ENCODE results near the gene SYCP2L. TPM values are rescaled to one million over a fixed set of nuclear protein-coding genes. Genes with fewer than 3 reads are reported as not detected.

SYCP2L gene
- polyA plus RNA-seq, 1 donor (not counting 4 experiments of a cell fraction or from before 2014, with no cell fraction given): 1.3 TPM

GRCh38 chr6:10995114-10995707, 108.4 kb downstream of the SYCP2L start:
- no peak overlapping the region for H2AFZ ChIP-seq (ENCODE audit: control insufficient read depth, low read length)
- FAIRE-seq: no peak
- no peaks in the 10 kb centered on the region for H3K9me3 ChIP-seq (ENCODE audit: control insufficient read depth, low read depth, low read length)
- no peak overlapping the region for H3K9ac ChIP-seq (ENCODE audit: control insufficient read depth, extremely low read depth, insufficient read depth, low read length)
- H3K4me1 ChIP-seq (ENCODE audit: control insufficient read depth, extremely low read depth, insufficient read depth, low read length): no peaks in the 10 kb centered on the region
- TF ChIP-seq EZH2 (IDR thresholded peaks at IDR 0.05; ENCODE audit: low read length): no peak
- no peak for TF ChIP-seq CTCF (optimal IDR thresholded peaks at IDR 0.05 in 1 of 3, IDR thresholded peaks at IDR 0.05 in 1 of 3, conservative IDR thresholded peaks at IDR 0.05 in 1 of 3; ENCODE audit: extremely low read depth in 1 of 3, insufficient read depth in 2 of 3, low read length in 3 of 3)
- no peaks in the 10 kb centered on the region for H3K36me3 ChIP-seq (ENCODE audit: control insufficient read depth in 2 of 2, extremely low read depth in 1 of 2, insufficient read depth in 2 of 2, low read length in 2 of 2)
- no peak for DNase-seq (ENCODE audit: low read depth, low spot score)
- H3K79me2 ChIP-seq (ENCODE audit: control insufficient read depth, insufficient read depth, low read length): no peaks in the 10 kb centered on the region
- H3K4me2 ChIP-seq (ENCODE audit: control insufficient read depth, extremely low read depth, insufficient read depth, low read depth, low read length): no peak overlapping the region
- H3K9me1 ChIP-seq (ENCODE audit: control insufficient read depth, extremely low read depth, insufficient read depth, low read length): no peaks in the 10 kb centered on the region
- H3K27ac ChIP-seq (ENCODE audit: control insufficient read depth, insufficient read depth, low read length): no peak overlapping the region
- H4K20me1 ChIP-seq (ENCODE audit: control insufficient read depth, extremely low read depth, insufficient read depth, low read length): no peaks in the 10 kb centered on the region
- H3K27me3 ChIP-seq (ENCODE audit: control insufficient read depth, extremely low read depth, insufficient read depth, low read length): no peaks in the 10 kb centered on the region
- H3K4me3 ChIP-seq (ENCODE audit: control insufficient read depth in 2 of 3, extremely low read depth in 1 of 3, insufficient read depth in 2 of 3, low read depth in 1 of 3, low read length in 3 of 3): no peak overlapping the region
- dilution Hi-C loops (cut with MboI; ENCODE audit: extremely low pct_ligation_motif_present, low sequenced_read_pairs): no loop called here

- DNase-seq (ENCODE audit: low read depth, low spot score): no peak
- no peaks in the 10 kb centered on the region for H3K79me2 ChIP-seq (ENCODE audit: control insufficient read depth, insufficient read depth, low read length)
- no peak overlapping the region for H3K9ac ChIP-seq (ENCODE audit: control insufficient read depth, extremely low read depth, insufficient read depth, low read length)
- no peak overlapping the region for H2AFZ ChIP-seq (ENCODE audit: control insufficient read depth, low read length)
- no peak overlapping the region for H3K27ac ChIP-seq (ENCODE audit: control insufficient read depth, insufficient read depth, low read length)
- no peak for FAIRE-seq
- H4K20me1 ChIP-seq (ENCODE audit: control insufficient read depth, extremely low read depth, insufficient read depth, low read length): no peaks in the 10 kb centered on the region
- H3K4me2 ChIP-seq (ENCODE audit: control insufficient read depth, extremely low read depth, insufficient read depth, low read depth, low read length): no peak overlapping the region
- dilution Hi-C loops (cut with MboI; ENCODE audit: extremely low pct_ligation_motif_present, low sequenced_read_pairs): no loop called here
- no peaks in the 10 kb centered on the region for H3K4me1 ChIP-seq (ENCODE audit: control insufficient read depth, extremely low read depth, insufficient read depth, low read length)
- no peaks in the 10 kb centered on the region for H3K27me3 ChIP-seq (ENCODE audit: control insufficient read depth, extremely low read depth, insufficient read depth, low read length)
- H3K4me3 ChIP-seq (ENCODE audit: control insufficient read depth in 2 of 3, extremely low read depth in 1 of 3, insufficient read depth in 2 of 3, low read depth in 1 of 3, low read length in 3 of 3): no peak overlapping the region
- H3K36me3 ChIP-seq (ENCODE audit: control insufficient read depth in 2 of 2, extremely low read depth in 1 of 2, insufficient read depth in 2 of 2, low read length in 2 of 2): no peaks in the 10 kb centered on the region
- no peaks in the 10 kb centered on the region for H3K9me1 ChIP-seq (ENCODE audit: control insufficient read depth, extremely low read depth, insufficient read depth, low read length)
- H3K9me3 ChIP-seq (ENCODE audit: control insufficient read depth, low read depth, low read length): no peaks in the 10 kb centered on the region
- TF ChIP-seq EZH2 (IDR thresholded peaks at IDR 0.05; ENCODE audit: low read length) (no peak), CTCF (optimal IDR thresholded peaks at IDR 0.05 in 1 of 3, IDR thresholded peaks at IDR 0.05 in 1 of 3, conservative IDR thresholded peaks at IDR 0.05 in 1 of 3; ENCODE audit: extremely low read depth in 1 of 3, insufficient read depth in 2 of 3, low read length in 3 of 3) (no peak)
These were observed 113.1 kb downstream of the SYCP2L start for GRCh38 chr6:10999994-11000393.

Data from keratinocyte (primary cell).